ENCODE results near the gene PEG3. TPM values are rescaled to one million over a fixed set of nuclear protein-coding genes. Genes with fewer than 3 reads are reported as not detected.

The PEG3 gene
- total and polyA plus RNA-seq, 2 of the 4 experiments (the other 2 are of a cell fraction): not detected

DNA sequence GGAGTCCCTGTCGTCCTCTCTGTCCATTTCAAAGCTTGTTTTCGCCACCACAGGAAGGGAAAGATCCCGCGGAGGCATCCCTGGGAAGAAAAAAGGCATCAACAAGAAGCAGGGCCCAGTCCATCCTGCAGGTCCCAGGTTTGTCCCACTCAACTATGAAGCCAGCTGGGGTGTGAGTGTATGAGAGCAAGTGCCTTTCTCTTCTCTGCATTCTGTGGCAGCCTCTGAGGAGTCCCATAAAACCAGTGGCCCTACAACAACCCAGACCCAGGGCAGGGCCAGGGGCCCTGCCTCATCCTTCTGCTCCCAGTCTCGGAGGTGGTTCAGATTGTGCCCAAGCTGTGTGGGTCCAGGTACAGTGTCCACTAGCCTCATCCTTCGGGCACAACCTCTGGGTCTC is 18.9 kb downstream of the PEG3 start:
- no peak for DNase-seq
- Histone ChIP-seq H2BK5ac (ENCODE audit: low read depth, low read length, poor library complexity, severe bottlenecking) (no peak overlapping the region), H3K27me3 (ENCODE audit: control insufficient read depth, insufficient read depth, low read length) (no peaks in the 10 kb centered on the region), H3K36me3 (ENCODE audit: control insufficient read depth, insufficient read depth, low read length) (no peaks in the 10 kb centered on the region), H3K4me3 (ENCODE audit: insufficient read depth, low read depth, low read length) (no peak overlapping the region), H2BK120ac (ENCODE audit: low read depth, low read length) (no peak overlapping the region), H2AK9ac (replicated peaks; ENCODE audit: low read depth, low read length, poor library complexity) (no peak overlapping the region), H3K56ac (ENCODE audit: extremely low read depth, insufficient read depth, low read length) (no peak overlapping the region), H2BK20ac (ENCODE audit: low read depth, low read length) (no peak overlapping the region), H3K9me3 (ENCODE audit: control insufficient read depth, insufficient read depth, low read length) (peaks cover 61% of the 10 kb centered on the region), H3K9me1 (ENCODE audit: insufficient read depth, low read length) (no peaks in the 10 kb centered on the region), H3K4me1 (ENCODE audit: control insufficient read depth, insufficient read depth, low read length) (no peaks in the 10 kb centered on the region), H4K20me1 (ENCODE audit: insufficient read depth, low read length) (no peaks in the 10 kb centered on the region), H2BK15ac (ENCODE audit: low read depth, low read length) (no peak overlapping the region), H3K27ac (ENCODE audit: insufficient read depth, low read length) (no peak overlapping the region), H3K14ac (replicated peaks; ENCODE audit: low read depth, low read length) (no peak overlapping the region), H2AFZ (replicated peaks; ENCODE audit: low read length, poor library complexity) (no peak overlapping the region), H3K9ac (ENCODE audit: low read depth, low read length) (no peak overlapping the region), H3K79me1 (ENCODE audit: low read depth in 1 of 2, low read length in 2 of 2) (no peaks in the 10 kb centered on the region), H3K23ac (ENCODE audit: low read depth, low read length) (no peak overlapping the region), H4K8ac (ENCODE audit: low read depth in 2 of 2, low read length in 2 of 2) (no peak overlapping the region), H2AK5ac (ENCODE audit: low read depth, low read length) (no peak overlapping the region), H3K4ac (ENCODE audit: low read depth, low read length) (no peak overlapping the region), H3K18ac (ENCODE audit: low read depth, low read length) (no peak overlapping the region), H4K91ac (ENCODE audit: insufficient read depth, low read depth, low read length) (no peak overlapping the region), H3K4me2 (ENCODE audit: low read depth, low read length) (no peak overlapping the region), H4K5ac (ENCODE audit: low read depth, low read length) (no peak overlapping the region)
- dilution Hi-C loops (cut with HindIII; ENCODE audit: low sequenced_read_pairs, unreplicated experiment) (no loop called here), intact Hi-C loops (cut with micrococcal nuclease) (no loop called here), in situ Hi-C loops (cut with MboI; ENCODE audit: low sequenced_read_pairs) (no loop called here)
- CTCF ChIA-PET: no interaction called here
- TF ChIP-seq SMC3 (IDR thresholded peaks at IDR 0.05; ENCODE audit: low read depth, low read length) (no peak), MAZ (IDR thresholded peaks at IDR 0.05; ENCODE audit: borderline replicate concordance, low read depth, low read length) (no peak)
- 17% methylated on average over 1 of the region's 6 CpGs; no CpG with 5 or more reads in 1 of the 2 experiments for WGBS, 2 experiments (ENCODE audit: extremely low coverage in 2 of 2, insufficient read length in 1 of 2)
- BruUV-seq (replicated peaks): no TSS peak
- no peak for ATAC-seq (ENCODE audit: low read depth)
- POLR2A ChIA-PET (ENCODE audit: unreplicated experiment): no interaction called here

Measured in IMR-90 (cell line).